SK-N-SH (cell line): ENCODE data around the gene CHMP4A. TPM values are rescaled to one million over a fixed set of nuclear protein-coding genes. Genes with fewer than 3 reads are reported as not detected.

Source experiments
- CTCF ChIA-PET: fragments of 300-600, 350-600 bp; formaldehyde crosslinking; extraction: SDS; loops from one replicate; lab custom pipeline; 2021; lab: Yijun Ruan, JAX
- POLR2A ChIA-PET: fragments of 350-600 bp; sonication (Branson Sonifier 250); formaldehyde crosslinking; extraction: SDS; loops from one replicate; lab custom pipeline; 2020; ENCODE audit warnings: antibody characterized with exemption, inconsistent platforms; lab: Yijun Ruan, JAX
- DNase-seq: peaks from one replicate; pipeline ENCODE4 v3.0.0; 2012
- H2AFZ ChIP-seq: fragments of 200-600 bp; sonication (generic); 2 replicates; pipeline ENCODE4 v1.8.1; 2016; ENCODE audit warnings: antibody characterized with exemption, mild to moderate bottlenecking, low read depth
- H3F3A ChIP-seq: fragments of 200-600 bp; sonication (generic); replicated peaks from 2 replicates; pipeline ENCODE3; 2016; ENCODE audit warnings: antibody characterized with exemption, mild to moderate bottlenecking; ENCODE audit not compliant: insufficient read depth
- H3K27ac ChIP-seq, 2 experiments: fragments of 200-500 bp in 1 of 2; fragments of 200-600 bp in 1 of 2; sonication (Bioruptor generic) in 1 of 2; sonication (generic), shearing (Covaris generic) in 1 of 2; 2 replicates each; pipeline versions ENCODE4 v1.5.1 to v1.6.1; 2014 to 2016; ENCODE audit warnings: low read depth in 2 of 2, inconsistent platforms in 1 of 2, low read length in 1 of 2, mild to moderate bottlenecking in 1 of 2, mixed read lengths in 1 of 2
- H3K27me3 ChIP-seq: fragments of 200-600 bp; sonication (generic), shearing (Covaris generic); 2 replicates; pipeline ENCODE4 v1.6.1; 2016; ENCODE audit warnings: mixed run types; ENCODE audit not compliant: insufficient read depth
- H3K36me3 ChIP-seq, 2 experiments: fragments of 200-500 bp in 1 of 2; fragments of 200-600 bp in 1 of 2; sonication (Bioruptor generic) in 1 of 2; sonication (generic) in 1 of 2; replicated peaks in 1 of 2; 2 replicates each; pipeline versions ENCODE3 to v1.5.1; 2014 to 2016; ENCODE audit warnings: low read length in 1 of 2, mild to moderate bottlenecking in 1 of 2; ENCODE audit not compliant: insufficient read depth in 2 of 2, control insufficient read depth in 1 of 2
- H3K4me1 ChIP-seq, 2 experiments: fragments of 200-500 bp in 1 of 2; fragments of 200-600 bp in 1 of 2; sonication (Bioruptor generic) in 1 of 2; sonication (generic), shearing (Covaris generic) in 1 of 2; 2 replicates each; pipeline versions ENCODE4 v1.5.1 to v1.6.1; 2014 to 2016; ENCODE audit warnings: low read depth in 1 of 2, low read length in 1 of 2, mixed run types in 1 of 2; ENCODE audit not compliant: insufficient read depth in 2 of 2, control insufficient read depth in 1 of 2
- H3K4me2 ChIP-seq: fragments of 200-600 bp; sonication (generic), shearing (Covaris generic); 2 replicates; pipeline ENCODE4 v1.6.1; 2017; ENCODE audit warnings: mixed run types
- H3K4me3 ChIP-seq, 2 experiments: fragments of 200-500 bp in 1 of 2; fragments of 200-600 bp in 1 of 2; sonication (Bioruptor generic) in 1 of 2; sonication (generic), shearing (Covaris generic) in 1 of 2; 2 replicates each; pipeline versions ENCODE4 v1.5.1 to v1.8.1; 2014 to 2016; ENCODE audit warnings: low read depth in 2 of 2, inconsistent platforms in 1 of 2, low read length in 1 of 2, mild to moderate bottlenecking in 1 of 2, mixed read lengths in 1 of 2, moderate library complexity in 1 of 2
- H3K79me2 ChIP-seq: fragments of 200-600 bp; sonication (generic); 2 replicates; pipeline ENCODE4 v1.8.1; 2017; ENCODE audit warnings: mild to moderate bottlenecking; ENCODE audit not compliant: insufficient read depth
- H3K9ac ChIP-seq: fragments of 200-600 bp; sonication (generic); 2 replicates; pipeline ENCODE4 v1.6.1; 2017; ENCODE audit warnings: mixed run types
- H3K9me2 ChIP-seq: fragments of 200-600 bp; sonication (generic); 2 replicates; pipeline ENCODE4 v1.6.1; 2017; ENCODE audit warnings: mixed run types
- H3K9me3 ChIP-seq: fragments of 200-600 bp; sonication (generic); 2 replicates; pipeline ENCODE4 v1.6.1; 2017; ENCODE audit warnings: mixed run types, mild to moderate bottlenecking, moderate library complexity
- H4K20me1 ChIP-seq: fragments of 200-600 bp; sonication (generic); 2 replicates; pipeline ENCODE4 v1.6.1; 2017; ENCODE audit warnings: mild to moderate bottlenecking, mixed run types; ENCODE audit not compliant: insufficient read depth
- CHD2 ChIP-seq: fragments of 150-350 bp; IDR thresholded peaks from 2 replicates; pipeline ENCODE4 v1.6.1; 2018; ENCODE audit warnings: low read length; ENCODE audit not compliant: partially characterized antibody
- ELF1 ChIP-seq: IDR thresholded peaks from 2 replicates; pipeline ENCODE4 v1.4.0; 2012
- EZH2phosphoT487 ChIP-seq: fragments of 200-600 bp; sonication (generic); IDR thresholded peaks from 2 replicates; pipeline ENCODE4 v1.6.1; 2017; ENCODE audit warnings: low read depth, mixed run types, mild to moderate bottlenecking, antibody characterized with exemption, moderate library complexity, borderline replicate concordance
- GABPA ChIP-seq: IDR thresholded peaks from 2 replicates; pipeline ENCODE4 v1.4.0; 2012; ENCODE audit warnings: low read depth, mild to moderate bottlenecking
- JUND ChIP-seq: IDR thresholded peaks from 2 replicates; pipeline ENCODE4 v1.4.0; 2012
- MXI1 ChIP-seq: IDR thresholded peaks from 2 replicates; pipeline ENCODE4 v1.6.1; 2012; ENCODE audit warnings: mild to moderate bottlenecking, low read depth, low read length, improper control_type of control experiment
- NRF1 ChIP-seq: IDR thresholded peaks from 2 replicates; pipeline ENCODE4 v1.6.1; 2012; ENCODE audit warnings: low read depth, mild to moderate bottlenecking, low read length
- POLR2AphosphoS5 ChIP-seq: IDR thresholded peaks from 2 replicates; pipeline ENCODE4 v1.6.1; 2012; ENCODE audit warnings: low read depth, low read length
- RFX5 ChIP-seq: IDR thresholded peaks from 2 replicates; pipeline ENCODE4 v1.6.1; 2012; ENCODE audit warnings: mild to moderate bottlenecking, improper control_type of control experiment, low read length
- TAF1 ChIP-seq: IDR thresholded peaks from 2 replicates; pipeline ENCODE4 v1.6.1; 2012; ENCODE audit warnings: low read depth, mild to moderate bottlenecking, low read length, moderate library complexity, borderline replicate concordance
- YY1 ChIP-seq: IDR thresholded peaks from 2 replicates; pipeline ENCODE4 v1.4.0; 2012; ENCODE audit warnings: low read depth, mild to moderate bottlenecking
- WGBS: methylation state at CpG from one replicate; pipeline ENCODE4 v1.1.6; 2017; ENCODE audit warnings: low lambda C conversion rate; 5-methylcytosine and 5-hydroxymethylcytosine counted together
- polyA plus RNA-seq, 3 experiments: library from polyadenylated mRNA; depleted of rRNA; stranded (reverse); fragments of >200 nt; gene quantifications; 2 replicates each; pipeline ENCODE4 v1.2.3, GENCODE V29; 2012
- TF ChIP-seq, protein P1 (sequence below): IDR thresholded peaks from 2 replicates; pipeline ENCODE4 v1.4.0; 2012; ENCODE audit warnings: low read depth, borderline replicate concordance
- TF ChIP-seq, protein P2 (sequence below): fragments of 150-350 bp; IDR thresholded peaks from 2 replicates; pipeline ENCODE4 v1.6.1; 2017; ENCODE audit warnings: antibody characterized with exemption, low read length, low read depth, borderline replicate concordance
- TF ChIP-seq, protein P3 (sequence below): IDR thresholded peaks from 2 replicates; pipeline ENCODE4 v1.4.0; 2012; ENCODE audit warnings: low read depth
- TF ChIP-seq, protein P4 (sequence below): IDR thresholded peaks from 2 replicates; pipeline ENCODE4 v1.4.0; 2012; ENCODE audit warnings: low read depth, borderline replicate concordance

Gene CHMP4A
- polyA plus RNA-seq, 1 of the 3 experiments (the other 2 are of a cell fraction): 92.4 TPM

DNA sequence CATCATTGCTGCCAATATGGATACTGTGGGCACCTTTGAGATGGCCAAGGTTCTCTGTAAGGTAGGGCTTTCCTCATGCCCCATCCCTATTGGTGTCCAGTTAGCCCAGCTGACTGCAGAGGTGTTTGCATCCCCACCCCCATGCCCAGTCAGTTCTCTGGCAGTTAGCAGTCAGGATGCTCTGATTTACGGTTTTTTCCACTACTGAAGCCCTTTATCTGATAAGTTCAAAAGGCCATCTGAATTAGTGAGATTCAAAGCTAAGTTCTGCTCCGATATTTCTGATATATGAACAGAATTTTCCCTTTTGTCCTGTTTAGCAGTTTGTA lies 20.2 kb upstream of the CHMP4A start:
- no peaks in the 10 kb centered on the region for H3K9me2 ChIP-seq
- no peaks in the 10 kb centered on the region for H3K27me3 ChIP-seq
- CTCF ChIA-PET: interaction anchor here (1.2 to 2.2 kb wide), 3 partner anchors 9 to 75 kb away, joined by 4 to 12 read pairs (median 5); partner anchors contain the start of genes CIDEB and TINF2
- peaks cover 19 to 24% of the 10 kb centered on the region in 2 experiments; a peak in 3 of 4 replicates for H3K4me1 ChIP-seq
- H3K27ac ChIP-seq: peak overlapping the region; percentile 89 to 99; a peak in 3 of 4 replicates
- TF ChIP-seq POLR2AphosphoS5 (no peak), CHD2 (peak; percentile 5)
- H3K4me3 ChIP-seq: peak overlapping the region; percentile 82 to 93
- H3K4me2 ChIP-seq: peak overlapping the region; percentile 91
- peaks cover 71% of the 10 kb centered on the region for H3K79me2 ChIP-seq
- no peak for DNase-seq
- H3K9me3 ChIP-seq: no peaks in the 10 kb centered on the region
- peaks cover 27 to 47% of the 10 kb centered on the region in 2 experiments for H3K36me3 ChIP-seq
- POLR2A ChIA-PET: interaction anchor here (1.2 to 1.7 kb wide), 3 partner anchors 9 to 133 kb away, joined by 3 to 8 read pairs (median 3); partner anchors contain the start of genes TINF2 and TM9SF1
- peaks cover 2% of the 10 kb centered on the region; the same call in 1 of the 2 replicates for H4K20me1 ChIP-seq
- H3F3A ChIP-seq: peaks cover 7% of the 10 kb centered on the region
- no peak overlapping the region for H2AFZ ChIP-seq
- H3K9ac ChIP-seq: peak overlapping the region; percentile 82
- 17% methylated on average over 2 of the region's 2 CpGs for WGBS

DNA sequence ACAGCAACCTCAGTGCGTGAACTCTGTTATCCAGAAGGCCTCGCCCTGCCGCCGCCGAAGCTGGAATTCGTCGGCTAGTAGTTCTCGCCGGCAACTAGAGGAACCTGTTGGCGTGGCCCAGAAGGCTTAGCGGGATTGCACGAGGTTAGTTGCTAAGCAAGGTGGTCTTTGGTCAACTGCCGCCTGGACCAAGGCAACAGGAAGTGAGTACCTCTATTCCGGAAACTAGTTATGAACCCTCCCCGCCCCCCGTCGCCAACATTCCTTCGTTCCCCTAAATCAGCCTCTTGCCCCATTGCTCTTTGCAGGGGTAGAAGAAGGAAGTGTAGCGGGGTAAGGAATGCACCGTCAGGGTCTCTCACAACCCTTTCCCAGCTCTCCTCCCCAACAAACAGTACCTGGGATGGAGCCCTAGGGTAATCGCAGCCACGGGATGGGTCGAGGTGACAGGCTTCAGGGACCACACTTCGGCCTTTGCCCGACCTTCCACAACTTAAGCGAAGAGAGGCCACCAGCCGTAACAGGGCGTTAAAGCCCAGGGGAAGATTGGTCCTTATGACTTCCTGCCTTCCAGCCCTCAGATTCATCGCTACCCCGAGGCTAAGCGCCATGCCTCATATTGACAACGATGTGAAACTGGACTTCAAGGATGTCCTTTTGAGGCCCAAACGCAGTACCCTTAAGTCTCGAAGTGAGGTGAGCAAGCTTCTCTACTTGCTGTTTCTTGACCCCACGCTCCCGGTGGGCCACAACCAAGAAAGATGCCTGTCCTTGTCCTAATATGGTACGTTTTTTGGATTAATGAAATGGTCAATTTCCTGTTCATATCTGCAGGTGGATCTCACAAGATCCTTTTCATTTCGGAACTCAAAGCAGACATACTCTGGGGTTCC lies 19.6 kb upstream of the CHMP4A start, which contains the start of gene GMPR2:
GMPR2 (plus strand) TSS at position 285 of the 893 bp plus-strand sequence; CDS start at position 610, 325 bp downstream.
- no peaks in the 10 kb centered on the region for H3K9me3 ChIP-seq
- peak; percentile 89 for TF ChIP-seq POLR2AphosphoS5
- TF ChIP-seq ELF1: peak; percentile 32; the same call in 1 of the 2 replicates
- peak; percentile 28; the same call in 1 of the 2 replicates for TF ChIP-seq TAF1
- TF ChIP-seq NRF1: no peak
- TF ChIP-seq, protein P1, sequence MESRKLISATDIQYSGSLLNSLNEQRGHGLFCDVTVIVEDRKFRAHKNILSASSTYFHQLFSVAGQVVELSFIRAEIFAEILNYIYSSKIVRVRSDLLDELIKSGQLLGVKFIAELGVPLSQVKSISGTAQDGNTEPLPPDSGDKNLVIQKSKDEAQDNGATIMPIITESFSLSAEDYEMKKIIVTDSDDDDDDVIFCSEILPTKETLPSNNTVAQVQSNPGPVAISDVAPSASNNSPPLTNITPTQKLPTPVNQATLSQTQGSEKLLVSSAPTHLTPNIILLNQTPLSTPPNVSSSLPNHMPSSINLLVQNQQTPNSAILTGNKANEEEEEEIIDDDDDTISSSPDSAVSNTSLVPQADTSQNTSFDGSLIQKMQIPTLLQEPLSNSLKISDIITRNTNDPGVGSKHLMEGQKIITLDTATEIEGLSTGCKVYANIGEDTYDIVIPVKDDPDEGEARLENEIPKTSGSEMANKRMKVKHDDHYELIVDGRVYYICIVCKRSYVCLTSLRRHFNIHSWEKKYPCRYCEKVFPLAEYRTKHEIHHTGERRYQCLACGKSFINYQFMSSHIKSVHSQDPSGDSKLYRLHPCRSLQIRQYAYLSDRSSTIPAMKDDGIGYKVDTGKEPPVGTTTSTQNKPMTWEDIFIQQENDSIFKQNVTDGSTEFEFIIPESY: no peak
- TF ChIP-seq, protein P2, sequence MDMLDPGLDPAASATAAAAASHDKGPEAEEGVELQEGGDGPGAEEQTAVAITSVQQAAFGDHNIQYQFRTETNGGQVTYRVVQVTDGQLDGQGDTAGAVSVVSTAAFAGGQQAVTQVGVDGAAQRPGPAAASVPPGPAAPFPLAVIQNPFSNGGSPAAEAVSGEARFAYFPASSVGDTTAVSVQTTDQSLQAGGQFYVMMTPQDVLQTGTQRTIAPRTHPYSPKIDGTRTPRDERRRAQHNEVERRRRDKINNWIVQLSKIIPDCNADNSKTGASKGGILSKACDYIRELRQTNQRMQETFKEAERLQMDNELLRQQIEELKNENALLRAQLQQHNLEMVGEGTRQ: no peak
- TF ChIP-seq, protein P3, sequence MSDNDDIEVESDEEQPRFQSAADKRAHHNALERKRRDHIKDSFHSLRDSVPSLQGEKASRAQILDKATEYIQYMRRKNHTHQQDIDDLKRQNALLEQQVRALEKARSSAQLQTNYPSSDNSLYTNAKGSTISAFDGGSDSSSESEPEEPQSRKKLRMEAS: peak; percentile 69
- TF ChIP-seq, protein P4, sequence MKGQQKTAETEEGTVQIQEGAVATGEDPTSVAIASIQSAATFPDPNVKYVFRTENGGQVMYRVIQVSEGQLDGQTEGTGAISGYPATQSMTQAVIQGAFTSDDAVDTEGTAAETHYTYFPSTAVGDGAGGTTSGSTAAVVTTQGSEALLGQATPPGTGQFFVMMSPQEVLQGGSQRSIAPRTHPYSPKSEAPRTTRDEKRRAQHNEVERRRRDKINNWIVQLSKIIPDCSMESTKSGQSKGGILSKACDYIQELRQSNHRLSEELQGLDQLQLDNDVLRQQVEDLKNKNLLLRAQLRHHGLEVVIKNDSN: no peak
- TF ChIP-seq YY1: no peak
- TF ChIP-seq MXI1: peak; percentile 70; the same call in 1 of the 2 replicates
- peak; percentile 79 for TF ChIP-seq GABPA
- TF ChIP-seq EZH2phosphoT487: no peak
- TF ChIP-seq RFX5: peak; percentile 53; the same call in 1 of the 2 replicates
- no peak for TF ChIP-seq JUND
- peak within 1 kb of the TSS; percentile 91 for H3K4me2 ChIP-seq
- H3K9ac ChIP-seq: peak within 1 kb of the TSS; percentile 82
- H3F3A ChIP-seq: peaks cover 7% of the 10 kb centered on the region
- peak within 1 kb of the TSS; percentile 82 to 93 for H3K4me3 ChIP-seq
- peaks cover 27 to 42% of the 10 kb centered on the region in 2 experiments for H3K36me3 ChIP-seq
- H3K79me2 ChIP-seq: peaks cover 78% of the 10 kb centered on the region
- H2AFZ ChIP-seq: peak within 1 kb of the TSS; percentile 80
- H3K27ac ChIP-seq: peak within 1 kb of the TSS; percentile 89 to 99
- 2% methylated on average over 18 of the region's 38 CpGs for WGBS
- peaks cover 2% of the 10 kb centered on the region; the same call in 1 of the 2 replicates for H4K20me1 ChIP-seq
- DNase-seq: peak; percentile 67
- POLR2A ChIA-PET: interaction anchor here (1.2 to 1.7 kb wide), 3 partner anchors 10 to 134 kb away, joined by 3 to 8 read pairs (median 3); partner anchors contain the start of genes TINF2 and TM9SF1
- CTCF ChIA-PET: interaction anchor here (1.2 to 2.2 kb wide), 3 partner anchors 10 to 75 kb away, joined by 4 to 12 read pairs (median 5); partner anchors contain the start of genes CIDEB and TINF2
- H3K4me1 ChIP-seq: peaks cover 19 to 24% of the 10 kb centered on the region in 2 experiments; a peak in 3 of 4 replicates
- no peaks in the 10 kb centered on the region for H3K27me3 ChIP-seq
- H3K9me2 ChIP-seq: no peaks in the 10 kb centered on the region
